T-helper 2 cell treated with Interferon-gamma antibody and Interleukin-4, amounts not matched to agents 5 μg/mL and 100 μg/mL, for 36 hours (primary cell): ENCODE measurements around the gene MDH1.
"Not testable (repeated sequence)": the region's sequence is repeated elsewhere in the genome, so short reads cannot be mapped to it uniquely, and the experiment has no call there.

Experiments
- DNase-seq: peaks from one replicate; pipeline ENCODE4 v3.0.0; 2021; ENCODE audit warnings: low spot score
- H3K27ac Mint-ChIP-seq: one replicate; pipeline ENCODE4 v1.8.0; 2021; ENCODE audit warnings: mild to moderate bottlenecking, mixed read lengths
- H3K27me3 Mint-ChIP-seq: one replicate; pipeline ENCODE4 v1.8.0; 2021; ENCODE audit warnings: low read depth, mixed read lengths
- H3K36me3 Mint-ChIP-seq: one replicate; pipeline ENCODE4 v1.8.0; 2021; ENCODE audit warnings: low read depth, mixed read lengths
- H3K4me1 Mint-ChIP-seq: one replicate; pipeline ENCODE4 v1.8.0; 2021; ENCODE audit warnings: low read depth, mixed read lengths
- H3K4me3 Mint-ChIP-seq: one replicate; pipeline ENCODE4 v1.8.0; 2022; ENCODE audit warnings: mild to moderate bottlenecking, moderate library complexity, mixed read lengths
- H3K9me3 Mint-ChIP-seq: one replicate; pipeline ENCODE4 v1.8.0; 2021; ENCODE audit warnings: mixed read lengths

MDH1 gene

DNA sequence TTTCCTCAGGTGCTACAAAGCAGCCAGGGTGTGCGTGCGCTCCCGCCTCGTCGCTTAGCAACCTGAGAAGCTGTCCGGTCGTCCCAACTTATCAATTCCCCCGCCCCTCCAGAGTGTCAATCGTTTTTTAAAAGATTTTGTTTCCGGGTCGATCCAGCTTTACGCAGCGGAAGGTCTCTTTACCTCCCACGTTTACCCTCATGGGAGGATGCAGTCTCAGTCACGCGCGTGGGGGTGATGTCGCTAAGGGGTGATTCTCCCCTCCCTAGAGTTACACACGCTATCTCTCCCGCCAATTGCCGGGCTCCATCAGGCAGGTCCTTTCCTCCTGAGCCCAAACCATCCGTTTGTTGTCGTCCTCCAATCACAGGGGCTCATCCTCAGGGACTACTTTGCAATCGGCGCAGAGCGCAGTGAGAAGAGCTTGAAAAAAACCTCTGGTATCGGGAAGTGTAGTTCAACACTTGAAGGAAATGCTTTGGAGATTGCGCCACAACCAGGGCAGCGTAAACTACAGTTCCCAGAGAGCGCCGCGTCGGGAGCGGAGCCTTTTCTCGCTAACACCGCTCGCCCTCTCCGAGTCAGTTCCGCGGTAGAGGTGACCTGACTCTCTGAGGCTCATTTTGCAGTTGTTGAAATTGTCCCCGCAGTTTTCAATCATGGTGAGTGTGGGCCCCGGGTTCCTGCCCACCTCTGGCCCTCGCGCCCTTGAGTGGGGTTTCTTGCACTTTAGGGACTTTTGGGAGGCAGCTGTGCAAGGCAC lies at the start of gene MDH1, which contains the start of gene WDPCP:
MDH1 (plus strand) TSS at position 579 of the 763 bp plus-strand sequence; CDS start at position 660, 81 bp downstream.
WDPCP (minus strand) TSS at position 93 of the 763 bp plus-strand sequence. CDS start 206 bp downstream, outside the sequence.
- peaks cover 6% of the 10 kb centered on the region for H3K36me3 Mint-ChIP-seq
- peak; percentile 94 for DNase-seq
- no peaks in the 10 kb centered on the region for H3K9me3 Mint-ChIP-seq
- peak within 1 kb of the TSS; percentile 89 for H3K4me3 Mint-ChIP-seq
- no peaks in the 10 kb centered on the region for H3K27me3 Mint-ChIP-seq
- peak within 1 kb of the TSS; percentile 93 for H3K27ac Mint-ChIP-seq
- peaks cover 30% of the 10 kb centered on the region for H3K4me1 Mint-ChIP-seq

DNA sequence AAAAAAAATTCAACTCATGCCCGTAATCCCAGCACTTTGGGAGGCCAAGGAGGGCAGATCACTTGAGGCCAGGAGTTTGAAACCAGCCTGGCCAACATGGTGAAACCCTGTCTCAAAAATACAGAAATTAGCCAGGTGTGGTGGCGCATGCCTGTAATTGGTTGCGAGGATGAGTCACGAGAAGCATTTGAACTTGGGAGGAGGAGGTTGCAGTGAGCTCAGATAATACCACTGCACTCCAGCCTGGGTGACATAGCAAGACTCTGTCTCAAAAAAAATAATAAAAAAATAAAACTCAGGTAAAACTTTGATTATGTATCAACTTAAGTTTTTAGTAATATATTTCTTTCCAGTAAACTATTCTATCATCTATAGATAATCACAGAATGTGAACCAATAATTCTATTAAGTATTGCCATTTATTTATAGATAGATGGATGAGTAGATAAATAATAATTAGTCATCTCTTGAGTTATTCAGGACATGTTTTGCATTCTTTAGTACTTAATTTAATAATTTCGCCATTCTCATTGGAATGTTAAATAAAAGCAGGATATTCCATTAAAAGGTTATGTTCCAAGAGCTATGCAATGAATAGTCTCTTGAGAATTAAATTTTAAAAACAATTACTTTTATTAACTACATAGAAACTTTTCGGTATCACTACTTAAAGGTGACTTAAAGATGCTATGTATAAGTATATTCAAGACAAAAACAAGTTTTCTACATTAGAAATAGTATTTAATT lies 49.2 kb upstream of the MDH1 start:
- no peak overlapping the region for H3K27ac Mint-ChIP-seq
- no peaks in the 10 kb centered on the region for H3K36me3 Mint-ChIP-seq
- no peaks in the 10 kb centered on the region for H3K27me3 Mint-ChIP-seq
- peaks cover 7% of the 10 kb centered on the region for H3K9me3 Mint-ChIP-seq
- H3K4me1 Mint-ChIP-seq: no peaks in the 10 kb centered on the region
- no peak overlapping the region for H3K4me3 Mint-ChIP-seq
- no peak for DNase-seq

DNA sequence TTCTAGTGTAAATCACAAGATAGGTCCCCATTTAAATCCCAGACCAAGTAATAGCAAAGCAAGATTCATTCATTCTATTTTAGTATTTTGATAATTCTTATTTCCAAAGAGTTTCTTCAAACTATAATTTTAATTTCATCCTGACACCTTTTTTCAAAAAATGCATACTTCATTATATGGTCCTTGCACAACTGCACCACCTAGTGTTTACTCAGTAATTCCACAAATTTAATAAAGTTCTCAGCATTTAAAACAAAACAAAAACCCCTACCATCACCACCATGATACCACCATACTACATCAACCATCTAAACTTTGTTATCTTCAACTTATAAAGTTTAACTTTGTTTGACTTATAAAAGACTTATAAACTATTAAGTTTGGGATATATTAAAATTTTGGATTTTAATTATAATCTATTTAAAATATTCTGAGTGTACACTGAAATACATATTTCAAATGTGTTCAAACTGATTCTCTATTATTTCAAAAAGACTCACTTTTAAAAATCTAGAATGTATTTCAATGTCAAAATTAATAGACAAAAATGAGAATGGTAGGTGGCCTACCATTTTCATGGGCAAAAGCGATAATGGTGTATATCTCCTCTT lies 44.6 kb upstream of the MDH1 start:
- Mint-ChIP-seq H3K4me3 (no peak overlapping the region), H3K4me1 (no peaks in the 10 kb centered on the region), H3K27me3 (no peaks in the 10 kb centered on the region), H3K9me3 (no peaks in the 10 kb centered on the region), H3K36me3 (no peaks in the 10 kb centered on the region), H3K27ac (no peak overlapping the region)
- DNase-seq: no peak

DNA sequence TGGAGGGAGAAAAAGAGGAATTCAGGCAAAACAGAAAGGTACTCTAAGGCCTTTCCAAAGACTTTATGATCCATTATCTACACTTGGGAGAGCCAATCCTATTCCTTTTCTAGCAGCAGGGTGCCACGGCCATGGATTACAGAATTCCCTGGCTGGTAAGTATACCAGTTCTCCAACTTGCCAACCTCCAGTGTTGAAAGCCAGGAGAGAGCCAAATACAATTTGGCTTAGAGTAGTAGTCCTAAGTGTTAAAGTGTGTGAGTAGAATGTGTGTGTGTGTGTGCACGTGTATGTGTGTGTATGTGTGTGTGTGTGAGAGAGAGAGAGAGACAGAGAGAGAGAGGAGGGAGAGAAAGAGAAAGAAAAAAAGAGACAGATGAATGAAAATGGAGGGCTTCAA lies 43.7 kb upstream of the MDH1 start:
- no peak for DNase-seq
- no peaks in the 10 kb centered on the region for H3K4me1 Mint-ChIP-seq
- H3K36me3 Mint-ChIP-seq: no peaks in the 10 kb centered on the region
- H3K4me3 Mint-ChIP-seq: no peak overlapping the region
- no peaks in the 10 kb centered on the region for H3K9me3 Mint-ChIP-seq
- H3K27ac Mint-ChIP-seq: no peak overlapping the region
- H3K27me3 Mint-ChIP-seq: no peaks in the 10 kb centered on the region

DNA sequence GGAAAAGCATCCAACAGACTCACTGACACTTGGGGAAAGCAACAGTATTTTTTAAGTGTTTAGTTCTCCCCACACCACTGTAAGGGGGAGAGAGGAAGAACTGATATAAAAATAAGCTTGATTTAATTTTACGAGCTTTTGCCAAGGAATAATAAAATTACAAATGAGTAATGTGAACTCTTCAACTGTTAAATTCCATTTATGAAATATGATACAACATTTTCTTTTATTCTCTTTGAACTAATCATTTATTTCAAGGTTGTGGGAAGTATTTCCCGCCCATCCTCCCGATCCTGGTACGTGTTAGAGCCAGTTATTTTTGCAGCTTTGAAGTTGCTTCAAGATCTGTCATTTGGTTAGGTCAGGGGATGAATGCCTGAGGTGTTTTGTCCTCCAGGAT lies 35.7 kb upstream of the MDH1 start:
- DNase-seq: no peak
- peaks cover 4% of the 10 kb centered on the region for H3K4me1 Mint-ChIP-seq
- no peak overlapping the region for H3K4me3 Mint-ChIP-seq
- H3K36me3 Mint-ChIP-seq: no peaks in the 10 kb centered on the region
- H3K9me3 Mint-ChIP-seq: peaks cover 10% of the 10 kb centered on the region
- no peak overlapping the region for H3K27ac Mint-ChIP-seq
- no peaks in the 10 kb centered on the region for H3K27me3 Mint-ChIP-seq

DNA sequence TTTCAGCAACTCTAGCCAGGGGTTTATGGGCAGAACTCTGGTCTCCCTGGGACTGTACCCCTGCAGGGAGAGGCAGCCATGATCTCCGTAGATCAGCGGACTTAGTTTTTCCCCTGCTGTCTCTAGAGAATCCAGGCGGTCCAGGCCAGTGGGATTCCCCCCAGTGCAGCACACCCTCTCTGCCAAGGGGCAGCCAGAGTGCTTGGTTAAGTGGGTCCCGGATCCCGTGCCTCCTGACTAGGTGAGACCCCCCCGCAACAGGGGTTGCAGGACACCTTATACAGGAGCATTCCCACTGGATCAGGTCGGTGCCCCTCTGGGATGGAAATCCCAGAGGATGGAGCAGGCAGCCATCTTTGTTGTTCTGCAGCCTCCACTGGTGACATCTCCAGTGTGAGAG lies 33.5 kb upstream of the MDH1 start:
- no peaks in the 10 kb centered on the region for H3K27me3 Mint-ChIP-seq
- no peak overlapping the region for H3K4me3 Mint-ChIP-seq
- peaks cover 4% of the 10 kb centered on the region for H3K36me3 Mint-ChIP-seq

DNA sequence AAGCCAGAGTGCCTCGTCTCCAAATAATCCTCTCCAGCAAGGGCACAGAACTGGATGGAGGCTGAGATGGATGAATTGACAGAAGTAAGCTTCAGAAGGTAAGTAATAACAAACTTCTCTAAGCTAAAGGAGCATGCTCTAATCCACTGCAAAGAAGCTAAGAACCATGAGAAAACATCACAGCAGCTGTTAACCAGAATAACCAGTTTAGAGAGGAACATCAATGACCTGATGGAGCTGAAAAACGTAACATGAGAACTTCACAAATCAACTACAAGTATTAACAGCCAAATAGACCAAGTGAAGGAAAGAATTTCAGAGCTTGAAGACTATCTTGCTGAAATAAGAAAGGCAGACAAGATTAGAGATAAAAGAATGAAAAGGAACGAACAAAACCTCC lies 32.8 kb upstream of the MDH1 start:
- Mint-ChIP-seq H3K4me3 (no peak overlapping the region), H3K36me3 (peaks cover 6% of the 10 kb centered on the region), H3K27ac (no peak overlapping the region)

More for the DNA sequence above, 33.5 kb upstream of the MDH1 start:
- peaks cover 21% of the 10 kb centered on the region for H3K9me3 Mint-ChIP-seq
- H3K27ac Mint-ChIP-seq: no peak overlapping the region
- no peak for DNase-seq
- H3K4me1 Mint-ChIP-seq: peaks cover 4% of the 10 kb centered on the region

DNA sequence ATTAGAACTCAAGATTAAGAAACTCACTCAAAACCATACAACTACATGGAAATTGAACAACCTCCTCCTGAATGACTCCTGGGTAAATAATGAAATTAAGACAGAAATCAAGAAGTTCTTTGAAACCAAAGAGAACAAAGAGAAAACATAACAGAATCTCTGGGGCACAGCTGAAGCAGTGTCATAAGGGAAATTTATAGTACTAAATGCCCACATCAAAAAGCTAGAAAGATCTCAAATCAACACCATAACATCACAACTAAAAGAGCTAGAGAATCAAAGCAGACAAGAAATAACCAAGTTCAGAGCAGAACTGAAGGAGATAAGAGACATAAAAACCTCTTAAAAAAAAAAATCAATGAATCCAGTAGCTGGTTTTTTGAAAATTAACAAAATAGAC lies 30.9 kb upstream of the MDH1 start:
- H3K27me3 Mint-ChIP-seq, H3K4me1 Mint-ChIP-seq, H3K27ac Mint-ChIP-seq, H3K4me3 Mint-ChIP-seq, H3K36me3 Mint-ChIP-seq, DNase-seq: not testable (repeated sequence)
- peaks cover 24% of the 10 kb centered on the region for H3K9me3 Mint-ChIP-seq

More for the DNA sequence above, 32.8 kb upstream of the MDH1 start:
- H3K27me3 Mint-ChIP-seq: no peaks in the 10 kb centered on the region
- peaks cover 27% of the 10 kb centered on the region for H3K9me3 Mint-ChIP-seq
- no peak for DNase-seq
- peaks cover 2% of the 10 kb centered on the region for H3K4me1 Mint-ChIP-seq

DNA sequence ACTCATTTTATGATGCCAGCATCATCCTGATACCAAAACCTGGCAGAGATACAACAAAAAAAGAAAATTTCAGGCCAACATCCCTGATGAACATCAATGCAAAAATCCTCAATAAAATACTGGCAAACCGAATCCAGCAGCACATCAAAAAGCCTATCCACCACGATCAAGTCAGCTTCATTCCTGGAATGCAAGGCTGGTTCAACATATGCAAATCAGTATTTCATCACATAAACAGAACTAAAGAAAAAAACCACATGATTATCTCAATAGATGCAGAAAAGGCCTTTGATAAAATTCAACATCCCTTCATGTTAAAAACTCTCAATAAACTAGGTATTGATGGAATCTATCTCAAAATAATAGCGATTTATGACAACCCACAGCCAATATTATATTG lies 29.8 kb upstream of the MDH1 start:
- H3K4me1 Mint-ChIP-seq, DNase-seq, H3K36me3 Mint-ChIP-seq, H3K4me3 Mint-ChIP-seq, H3K27me3 Mint-ChIP-seq, H3K27ac Mint-ChIP-seq: not testable (repeated sequence)
- peaks cover 24% of the 10 kb centered on the region for H3K9me3 Mint-ChIP-seq

DNA sequence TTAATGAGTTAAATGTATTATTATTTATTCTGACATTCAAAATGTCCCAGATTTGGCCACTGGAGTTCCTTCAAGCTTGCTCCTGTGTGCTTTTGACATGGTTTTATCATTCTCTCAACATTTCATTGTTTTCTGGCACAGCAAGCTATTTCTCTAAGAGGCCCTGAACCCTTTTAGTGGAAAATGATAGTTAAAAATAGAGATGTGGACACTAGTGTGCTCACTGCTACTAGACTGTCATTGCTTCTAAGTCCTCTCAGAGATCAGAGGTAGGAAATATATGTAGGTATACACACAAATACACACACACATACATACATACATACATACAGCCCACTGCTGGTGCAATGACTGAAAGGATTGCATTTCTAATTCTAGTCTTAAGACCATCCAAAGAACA lies 26.0 kb upstream of the MDH1 start:
- Mint-ChIP-seq H3K4me1 (peaks cover 4% of the 10 kb centered on the region), H3K27me3 (no peaks in the 10 kb centered on the region), H3K4me3 (no peak overlapping the region), H3K9me3 (peaks cover 39% of the 10 kb centered on the region), H3K36me3 (peaks cover 6% of the 10 kb centered on the region), H3K27ac (no peak overlapping the region)
- DNase-seq: no peak

DNA sequence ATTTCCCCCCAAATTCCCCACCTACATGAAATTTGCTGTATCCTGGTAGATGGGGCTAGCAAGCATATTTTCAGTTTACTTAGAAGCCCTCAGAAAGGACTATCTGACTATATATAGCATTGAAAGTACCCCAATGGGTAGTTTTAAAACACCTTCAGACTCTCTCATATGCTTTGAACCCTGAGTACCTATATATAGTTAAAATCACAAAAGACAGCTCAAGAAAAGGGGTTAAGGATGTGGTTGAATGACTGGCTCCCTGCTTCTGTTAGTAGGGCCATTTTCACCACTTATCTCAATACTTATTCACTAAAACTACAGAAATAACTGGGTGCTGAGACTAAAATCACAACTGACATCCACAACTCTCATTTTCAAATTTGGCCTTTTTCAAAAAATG lies 19.0 kb upstream of the MDH1 start:
- no peak for DNase-seq
- H3K27me3 Mint-ChIP-seq: no peaks in the 10 kb centered on the region
- H3K36me3 Mint-ChIP-seq: peaks cover 4% of the 10 kb centered on the region
- no peaks in the 10 kb centered on the region for H3K4me1 Mint-ChIP-seq
- peaks cover 40% of the 10 kb centered on the region for H3K9me3 Mint-ChIP-seq
- no peak overlapping the region for H3K27ac Mint-ChIP-seq
- no peak overlapping the region for H3K4me3 Mint-ChIP-seq

DNA sequence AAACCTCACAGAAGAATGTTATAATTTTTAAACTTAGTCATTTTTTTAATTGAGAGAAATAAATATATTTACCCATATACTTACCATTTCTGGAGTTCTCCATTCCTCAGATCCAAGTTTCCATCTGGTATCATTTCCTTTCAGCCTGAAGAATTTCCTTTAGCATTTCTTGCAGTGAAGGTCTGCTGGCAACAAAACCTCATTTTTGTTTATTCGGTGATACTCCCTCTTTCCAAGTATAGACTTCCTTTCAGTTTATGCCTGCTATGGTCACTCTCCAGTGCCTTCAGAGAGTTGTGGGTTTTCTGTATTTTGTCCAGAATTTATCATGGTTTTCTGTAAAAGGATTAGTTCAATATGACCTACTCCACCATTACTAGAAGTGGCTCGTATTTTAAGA lies 17.5 kb upstream of the MDH1 start:
- Mint-ChIP-seq H3K4me1 (no peaks in the 10 kb centered on the region), H3K27me3 (no peaks in the 10 kb centered on the region), H3K4me3 (no peak overlapping the region), H3K27ac (no peak overlapping the region), H3K9me3 (peaks cover 35% of the 10 kb centered on the region), H3K36me3 (peaks cover 4% of the 10 kb centered on the region)
- no peak for DNase-seq

DNA sequence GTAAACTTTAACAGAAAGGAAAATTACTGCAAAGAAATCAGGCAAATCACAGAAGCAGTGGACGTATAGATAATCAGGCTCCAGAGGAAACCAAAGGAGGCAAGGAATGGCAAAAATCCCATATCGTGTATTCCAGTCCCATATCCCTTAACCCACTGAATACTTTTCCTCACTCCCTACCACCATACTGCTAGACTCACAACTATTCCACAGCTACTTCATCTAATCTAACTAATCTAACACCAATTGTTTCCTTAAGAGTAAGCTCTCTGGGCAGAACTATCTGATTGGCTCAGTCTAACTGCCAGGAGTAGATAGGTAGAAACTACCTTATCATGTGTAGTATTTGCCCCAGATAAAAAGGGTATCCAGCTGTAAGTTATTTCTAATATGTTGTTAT lies 16.8 kb upstream of the MDH1 start:
- Mint-ChIP-seq H3K4me1 (no peaks in the 10 kb centered on the region), H3K9me3 (peaks cover 30% of the 10 kb centered on the region), H3K4me3 (no peak overlapping the region), H3K27ac (no peak overlapping the region), H3K36me3 (peaks cover 4% of the 10 kb centered on the region), H3K27me3 (no peaks in the 10 kb centered on the region)
- no peak for DNase-seq

DNA sequence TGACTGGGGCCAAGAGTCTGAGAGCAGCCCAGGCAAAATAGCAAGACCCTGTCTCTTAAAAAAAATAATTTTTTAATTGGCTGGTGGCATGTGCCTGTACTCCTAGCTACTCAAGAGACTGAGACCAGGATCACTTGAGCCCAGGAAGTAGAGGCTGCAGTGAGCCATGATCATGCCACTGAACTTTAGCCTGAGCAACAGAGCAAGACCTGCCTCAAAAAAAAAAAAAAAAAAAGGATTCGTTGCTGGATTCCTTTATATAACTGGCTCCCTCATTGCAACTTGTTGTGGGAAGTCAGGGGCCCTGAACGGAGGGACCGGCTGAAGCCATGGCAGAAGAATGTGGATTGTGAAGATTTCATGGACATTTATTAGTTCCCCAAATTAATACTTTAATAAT lies 15.7 kb upstream of the MDH1 start:
- not testable (repeated sequence) for DNase-seq, H3K27ac Mint-ChIP-seq, H3K4me3 Mint-ChIP-seq, H3K27me3 Mint-ChIP-seq, H3K36me3 Mint-ChIP-seq, H3K4me1 Mint-ChIP-seq
- H3K9me3 Mint-ChIP-seq: peaks cover 19% of the 10 kb centered on the region
